Adrenal gland (tissue), 12 donors: ENCODE measurements around the gene CDH7. TPM values are rescaled to one million over a fixed set of nuclear protein-coding genes. Genes with fewer than 3 reads are reported as not detected.

Experiments used
- DNase-seq, 7 donors: peaks; one replicate each; pipeline ENCODE4 v3.0.0-alpha.2; 2019 to 2020
- H3K27ac ChIP-seq, 5 donors: fragments of 200-600 bp; sonication (generic) in 4 of 5; 1 replicate in 3 of 5; 2 replicates in 2 of 5; pipeline versions ENCODE4 v1.5.1 to v1.8.0; 2016 to 2020; ENCODE audit warnings: mild to moderate bottlenecking in 1 of 5
- H3K27me3 ChIP-seq: fragments of 200-600 bp; 2 replicates; pipeline ENCODE4 v1.8.0; 2021
- H3K36me3 ChIP-seq, 2 donors: fragments of 200-600 bp; replicated peaks in 1 of 2; 1 replicate in 1 of 2; 2 replicates in 1 of 2; pipeline versions ENCODE4 v1.5.1 to v1.8.0; 2018 to 2022
- H3K4me1 ChIP-seq, 2 donors: fragments of 200-600 bp; replicated peaks in 1 of 2; 1 replicate in 1 of 2; 2 replicates in 1 of 2; pipeline versions ENCODE4 v1.5.1 to v1.8.0; 2018 to 2021
- H3K4me3 ChIP-seq, 4 donors: fragments of 200-600 bp; sonication (generic) in 3 of 4; one replicate each; pipeline ENCODE4 v1.5.1; 2016 to 2018
- H3K9me3 ChIP-seq, 3 donors: fragments of 200-600 bp; sonication (generic) in 1 of 3; replicated peaks in 1 of 3; 1 replicate in 2 of 3; 2 replicates in 1 of 3; pipeline versions ENCODE4 v1.5.1 to v1.8.0; 2016 to 2021
- POLR2A ChIP-seq, 2 donors: fragments of 450-650 bp; IDR thresholded peaks; one replicate each; pipeline ENCODE4 v1.6.1; 2017; ENCODE audit warnings: antibody characterized with exemption in 2 of 2, mild to moderate bottlenecking in 2 of 2, moderate library complexity in 1 of 2
- WGBS, 4 donors: extraction: QIAGEN DNeasy Blood & Tissue Kit in 2 of 4; methylation state at CpG; one replicate each; pipeline versions ENCODE4 v1.1.5 to v1.1.7; 2013 to 2017; 5-methylcytosine and 5-hydroxymethylcytosine counted together
- intact Hi-C, 2 donors: fragments of 100-400 bp; cut with DNase I; formaldehyde crosslinking; loops; one replicate each; pipeline versions ENCODE4 v1.14.1 to v1.15.0; 2022 to 2023
- polyA plus RNA-seq, 3 donors: library from polyadenylated mRNA; stranded (reverse); fragments of 200-250 nt in 2 of 3; fragments of 350-450 nt in 1 of 3; fragmentation: Illumina TruSeq in 1 of 3; extraction: RNeasy Lipid Tissue Mini Kit (QIAGEN cat#74804) in 1 of 3; gene quantifications; one replicate each; pipeline ENCODE4 v1.2.3, GENCODE V29; 2013 to 2014
- total RNA-seq, 9 donors: library from RNA; depleted of rRNA in 4 of 9; stranded (reverse); fragments of >200 nt in 4 of 9; fragments of 120-200 nt in 1 of 9; fragmentation: NEBNext Ultra II Directional in 1 of 9; extraction: Animal tissue kit (Norgen Biotek cat#: 25700) in 1 of 9; gene quantifications; one replicate each; pipeline versions ENCODE4 v1.1.0 to v1.2.4, GENCODE V29; 2013 to 2023
- TF ChIP-seq, protein P1 (sequence below), 6 experiments: fragments of 450-650 bp in 4 of 6; fragments of 200-600 bp in 2 of 6; sonication (generic) in 1 of 6; IDR thresholded peaks; 1 replicate in 5 of 6; 2 replicates in 1 of 6; pipeline versions ENCODE4 v1.5.1 to v1.8.0; 2016 to 2021; ENCODE audit warnings: antibody characterized with exemption in 6 of 6, mild to moderate bottlenecking in 2 of 6, moderate library complexity in 1 of 6
- donor health status: healthy with polysubstance abuse.
- donor health status: Bipolar disorder and iron deficiency.
- donor health status: DM: yes; HTN: yes; CAD: no.
- donor health status: DM: no; HTN: no; CAD: no.
- donor health status: DM: no; HTN: no; CAD: no.
- donor health status: DM: yes; HTN: yes; CAD: no.

CDH7 gene
- total and polyA plus RNA-seq, 12 donors: under 0.01 to 1.7 (median 0.11) TPM; not detected in 5

GRCh38 chr18:65835881-65836280, 85.1 kb downstream of the CDH7 start:
- intact Hi-C loops: no loop called here
- H3K4me1 ChIP-seq: no peaks in the 10 kb centered on the region
- no peaks in the 10 kb centered on the region for H3K9me3 ChIP-seq
- no peak overlapping the region for H3K27ac ChIP-seq
- TF ChIP-seq, protein P1, sequence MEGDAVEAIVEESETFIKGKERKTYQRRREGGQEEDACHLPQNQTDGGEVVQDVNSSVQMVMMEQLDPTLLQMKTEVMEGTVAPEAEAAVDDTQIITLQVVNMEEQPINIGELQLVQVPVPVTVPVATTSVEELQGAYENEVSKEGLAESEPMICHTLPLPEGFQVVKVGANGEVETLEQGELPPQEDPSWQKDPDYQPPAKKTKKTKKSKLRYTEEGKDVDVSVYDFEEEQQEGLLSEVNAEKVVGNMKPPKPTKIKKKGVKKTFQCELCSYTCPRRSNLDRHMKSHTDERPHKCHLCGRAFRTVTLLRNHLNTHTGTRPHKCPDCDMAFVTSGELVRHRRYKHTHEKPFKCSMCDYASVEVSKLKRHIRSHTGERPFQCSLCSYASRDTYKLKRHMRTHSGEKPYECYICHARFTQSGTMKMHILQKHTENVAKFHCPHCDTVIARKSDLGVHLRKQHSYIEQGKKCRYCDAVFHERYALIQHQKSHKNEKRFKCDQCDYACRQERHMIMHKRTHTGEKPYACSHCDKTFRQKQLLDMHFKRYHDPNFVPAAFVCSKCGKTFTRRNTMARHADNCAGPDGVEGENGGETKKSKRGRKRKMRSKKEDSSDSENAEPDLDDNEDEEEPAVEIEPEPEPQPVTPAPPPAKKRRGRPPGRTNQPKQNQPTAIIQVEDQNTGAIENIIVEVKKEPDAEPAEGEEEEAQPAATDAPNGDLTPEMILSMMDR (IDR thresholded peaks at IDR 0.05): no peak
- TF ChIP-seq POLR2A (IDR thresholded peaks at IDR 0.05): no peak
- no peak overlapping the region for H3K4me3 ChIP-seq
- no peaks in the 10 kb centered on the region for H3K27me3 ChIP-seq
- H3K36me3 ChIP-seq: no peaks in the 10 kb centered on the region
- no peak for DNase-seq
- 65 to 78% (median 70%) methylated on average over 4 of the region's 4 CpGs for WGBS, 4 donors

DNA sequence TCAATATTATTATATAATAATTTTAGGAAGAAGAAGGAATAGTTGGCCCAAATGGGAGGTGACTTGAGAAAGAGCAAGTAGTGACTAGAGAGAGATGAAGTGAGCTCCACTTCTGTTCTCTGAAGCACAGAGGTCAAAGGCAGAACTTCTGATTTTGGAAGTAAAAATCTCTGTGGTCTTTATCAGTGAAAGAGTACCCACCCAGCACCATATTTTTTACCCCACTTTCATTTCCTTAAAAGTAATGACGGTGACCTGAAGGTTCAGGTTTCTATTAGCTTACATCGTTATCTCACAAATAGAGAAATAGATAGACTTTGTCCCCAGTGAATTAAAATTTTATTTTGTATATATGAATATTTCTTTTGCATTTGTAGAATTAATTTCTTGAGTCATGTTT, 95.3 kb downstream of the CDH7 start:
- intact Hi-C loops: no loop called here
- no peaks in the 10 kb centered on the region for H3K36me3 ChIP-seq
- DNase-seq: no peak
- H3K4me3 ChIP-seq: no peak overlapping the region
- H3K27me3 ChIP-seq: no peaks in the 10 kb centered on the region
- H3K27ac ChIP-seq: no peak overlapping the region
- no peaks in the 10 kb centered on the region for H3K9me3 ChIP-seq
- 74 to 94% (median 85%) methylated on average over 2 of the region's 2 CpGs for WGBS, 4 donors
- TF ChIP-seq POLR2A (IDR thresholded peaks at IDR 0.05): no peak
- TF ChIP-seq, protein P1 (IDR thresholded peaks at IDR 0.05): no peak
- H3K4me1 ChIP-seq: no peaks in the 10 kb centered on the region

DNA sequence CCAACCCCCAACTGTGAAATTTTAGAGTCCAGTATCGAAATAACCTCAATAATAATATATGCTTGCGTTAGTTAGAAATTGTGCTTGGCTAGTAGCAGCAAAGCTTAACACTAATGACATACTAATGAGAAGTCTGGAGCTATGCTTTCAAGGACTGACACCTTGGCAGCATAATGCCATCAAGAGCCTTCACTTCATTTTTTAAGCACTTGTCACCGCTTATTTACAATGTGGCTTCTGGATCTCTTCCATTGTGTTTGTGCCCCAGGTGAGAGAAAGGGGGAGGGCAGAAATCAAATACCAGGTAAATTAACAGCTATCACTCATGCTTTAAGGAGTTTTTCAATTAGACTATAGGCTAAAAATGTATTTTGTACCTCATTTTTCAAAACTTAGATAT, 101.5 kb downstream of the CDH7 start:
- intact Hi-C loops: no loop called here
- Histone ChIP-seq H3K36me3 (no peaks in the 10 kb centered on the region), H3K27me3 (no peaks in the 10 kb centered on the region), H3K27ac (no peak overlapping the region), H3K4me3 (no peak overlapping the region), H3K9me3 (no peaks in the 10 kb centered on the region), H3K4me1 (no peaks in the 10 kb centered on the region)
- no peak for DNase-seq
- TF ChIP-seq POLR2A (IDR thresholded peaks at IDR 0.05): no peak
- TF ChIP-seq, protein P1 (IDR thresholded peaks at IDR 0.05): no peak
- 74 to 89% (median 86%) methylated on average over 3 of the region's 3 CpGs for WGBS, 4 donors

DNA sequence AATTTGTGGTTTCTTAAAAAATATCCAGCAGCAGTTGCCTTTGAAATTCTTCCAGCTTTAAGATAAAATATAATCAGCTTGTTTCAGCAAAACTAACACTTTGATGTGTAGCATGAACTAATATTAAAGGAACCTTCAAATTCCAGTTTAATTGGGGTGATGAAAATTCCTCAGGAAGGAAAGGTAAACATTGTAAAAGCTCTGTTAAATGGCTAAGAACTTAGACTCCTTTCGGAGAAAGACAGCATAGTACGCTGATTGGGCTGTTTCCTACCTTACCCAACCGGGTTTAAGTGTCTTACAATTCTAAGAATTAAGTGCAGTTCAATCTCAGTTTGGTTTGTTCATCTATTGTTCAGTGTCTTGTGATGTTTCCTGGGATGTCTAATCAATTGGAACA, 108.3 kb downstream of the CDH7 start:
- no peak for DNase-seq
- WGBS, 4 donors: 53 to 71% (median 63%) methylated on average over 3 of the region's 3 CpGs
- intact Hi-C loops: no loop called here
- Histone ChIP-seq H3K4me1 (no peaks in the 10 kb centered on the region), H3K9me3 (peaks cover 0 to 7% (median 0%) of the 10 kb centered on the region in 3 donors), H3K4me3 (no peak overlapping the region), H3K27ac (no peak overlapping the region), H3K36me3 (no peaks in the 10 kb centered on the region), H3K27me3 (no peaks in the 10 kb centered on the region)
- no peak for TF ChIP-seq POLR2A (IDR thresholded peaks at IDR 0.05)
- TF ChIP-seq, protein P1 (IDR thresholded peaks at IDR 0.05): no peak
